GM21515 (cell line): ENCODE measurements around the gene BAMBI.

Source experiments
- ATAC-seq: cut with Tn5 transposase; IDR thresholded peaks from one replicate; pipeline ENCODE4 v1.9.1; 2021; ENCODE audit not compliant: unreplicated experiment

BAMBI gene

GRCh38 chr10:28674782-28675181 is 2.5 kb upstream of the BAMBI start:
- ATAC-seq = no peak

- ATAC-seq = no peak
Observed at GRCh38 chr10:28676326-28676967, 874 bp upstream of the BAMBI start.

GRCh38 chr10:28677888-28678686 is 766 bp downstream of the BAMBI start:
- no peak for ATAC-seq

- no peak for ATAC-seq
Observed at GRCh38 chr10:28678687-28679457, 1.6 kb downstream of the BAMBI start.

GRCh38 chr10:28679581-28680357 is 2.4 kb downstream of the BAMBI start:
- no peak for ATAC-seq

- ATAC-seq = no peak
Observed at GRCh38 chr10:28680358-28680752, 3.0 kb downstream of the BAMBI start.

- no peak for ATAC-seq
Observed at GRCh38 chr10:28681291-28681763, 4.0 kb downstream of the BAMBI start.

- no peak for ATAC-seq
Observed at GRCh38 chr10:28681928-28682750, 4.8 kb downstream of the BAMBI start.

- no peak for ATAC-seq
Observed at GRCh38 chr10:28684157-28684985, 7.0 kb downstream of the BAMBI start.

- ATAC-seq = no peak
Observed at GRCh38 chr10:28684986-28685580, 7.8 kb downstream of the BAMBI start.

- ATAC-seq = no peak
Observed at GRCh38 chr10:28685717-28686116, 8.4 kb downstream of the BAMBI start.

- no peak for ATAC-seq
Observed at GRCh38 chr10:28686835-28687682, 9.7 kb downstream of the BAMBI start.

- no peak for ATAC-seq
Observed at GRCh38 chr10:28687683-28688001, 10.3 kb downstream of the BAMBI start.

GRCh38 chr10:28690545-28690944 is 13.2 kb downstream of the BAMBI start:
- ATAC-seq = no peak

- no peak for ATAC-seq
Observed at GRCh38 chr10:28691187-28691694, 13.9 kb downstream of the BAMBI start.

- ATAC-seq = no peak
Observed at GRCh38 chr10:28692050-28692449, 14.7 kb downstream of the BAMBI start.

GRCh38 chr10:28694530-28694929 is 17.2 kb downstream of the BAMBI start:
- ATAC-seq = no peak

- ATAC-seq = no peak
Observed at GRCh38 chr10:28698075-28698474, 20.8 kb downstream of the BAMBI start.
